Measurements from ENCODE around the gene CSNK1E. TPM values are rescaled to one million over a fixed set of nuclear protein-coding genes. Genes with fewer than 3 reads are reported as not detected.

The CSNK1E gene
- total and polyA plus RNA-seq, 2 experiments from 2014 or later: 46.9 to 130 TPM

- 54 to 67% methylated on average over 5 of the region's 5 CpGs for WGBS, 2 experiments (ENCODE audit: low coverage in 1 of 2, low lambda C conversion rate in 2 of 2, missing lambda C conversion rate in 2 of 2)
- H3K79me2 ChIP-seq (ENCODE audit: insufficient read depth): peaks cover 84% of the 10 kb centered on the region
- in situ Hi-C loops (cut with MboI): no loop called here
Observed at GRCh38 chr22:38246692-38247091, 70.5 kb downstream of the CSNK1E start.

GRCh38 chr22:38246046-38246658 is 71.1 kb downstream of the CSNK1E start:
- peaks cover 78% of the 10 kb centered on the region for H3K79me2 ChIP-seq (ENCODE audit: insufficient read depth)
- H2AFZ ChIP-seq: no peak overlapping the region
- in situ Hi-C loops (cut with MboI): no loop called here
- no peak overlapping the region for H3K9ac ChIP-seq
- H3F3A ChIP-seq (ENCODE audit: insufficient read depth): peaks cover 2% of the 10 kb centered on the region
- H3K27me3 ChIP-seq (replicated peaks; ENCODE audit: insufficient read depth): no peaks in the 10 kb centered on the region
- peaks cover 11% of the 10 kb centered on the region; the same call in 1 of the 2 replicates for H3K36me3 ChIP-seq (ENCODE audit: low read depth)
- no peak for DNase-seq
- no peak overlapping the region for H3K27ac ChIP-seq
- H4K20me1 ChIP-seq (ENCODE audit: insufficient read depth): 0 out of 2 replicates have a peak, but pooled peaks cover 3% of the 10 kb centered on the region
- no peak overlapping the region for H3K4me2 ChIP-seq (ENCODE audit: unreplicated experiment)
- H3K9me2 ChIP-seq (ENCODE audit: insufficient read depth): no peaks in the 10 kb centered on the region
- H3K4me1 ChIP-seq (ENCODE audit: insufficient read depth): peaks cover 4% of the 10 kb centered on the region
- no peak for TF ChIP-seq EZH2phosphoT487 (IDR thresholded peaks at IDR 0.05; ENCODE audit: insufficient read depth, low read depth)
- no peak for TF ChIP-seq EZH2 (IDR thresholded peaks at IDR 0.05; ENCODE audit: insufficient read depth, poor library complexity, severe bottlenecking)
- 82 to 84% methylated on average over 18 to 19 of the region's 19 CpGs for WGBS, 2 experiments (ENCODE audit: low coverage in 1 of 2, low lambda C conversion rate in 2 of 2, missing lambda C conversion rate in 2 of 2)
- no peak overlapping the region for H3K4me3 ChIP-seq
- H3K9me3 ChIP-seq (ENCODE audit: low read depth): no peaks in the 10 kb centered on the region

More at GRCh38 chr22:38246692-38247091, 70.5 kb downstream of the CSNK1E start:
- Histone ChIP-seq H3K9me3 (ENCODE audit: low read depth) (no peaks in the 10 kb centered on the region), H3K27ac (no peak overlapping the region), H2AFZ (no peak overlapping the region), H3K4me1 (ENCODE audit: insufficient read depth) (0 out of 2 replicates have a peak, but pooled peaks cover 5% of the 10 kb centered on the region), H3F3A (ENCODE audit: insufficient read depth) (no peaks in the 10 kb centered on the region), H3K9me2 (ENCODE audit: insufficient read depth) (no peaks in the 10 kb centered on the region), H3K9ac (no peak overlapping the region), H3K27me3 (replicated peaks; ENCODE audit: insufficient read depth) (no peaks in the 10 kb centered on the region), H3K4me3 (no peak overlapping the region), H3K36me3 (ENCODE audit: low read depth) (peaks cover 11% of the 10 kb centered on the region; the same call in 1 of the 2 replicates), H3K4me2 (ENCODE audit: unreplicated experiment) (no peak overlapping the region), H4K20me1 (ENCODE audit: insufficient read depth) (0 out of 2 replicates have a peak, but pooled peaks cover 3% of the 10 kb centered on the region)
- TF ChIP-seq EZH2 (IDR thresholded peaks at IDR 0.05; ENCODE audit: insufficient read depth, poor library complexity, severe bottlenecking) (no peak), EZH2phosphoT487 (IDR thresholded peaks at IDR 0.05; ENCODE audit: insufficient read depth, low read depth) (no peak)
- no peak for DNase-seq

- 79 to 82% methylated on average over 4 of the region's 4 CpGs for WGBS, 2 experiments (ENCODE audit: low coverage in 1 of 2, low lambda C conversion rate in 2 of 2, missing lambda C conversion rate in 2 of 2)
- no peak overlapping the region for H3K9ac ChIP-seq
- peaks cover 23% of the 10 kb centered on the region for H3K4me1 ChIP-seq (ENCODE audit: insufficient read depth)
- no peak for TF ChIP-seq EZH2phosphoT487 (IDR thresholded peaks at IDR 0.05; ENCODE audit: insufficient read depth, low read depth)
- no peaks in the 10 kb centered on the region for H3K9me2 ChIP-seq (ENCODE audit: insufficient read depth)
- no peaks in the 10 kb centered on the region for H3K27me3 ChIP-seq (replicated peaks; ENCODE audit: insufficient read depth)
- no peak overlapping the region for H3K4me3 ChIP-seq
- H2AFZ ChIP-seq: no peak overlapping the region
- no peak overlapping the region for H3K27ac ChIP-seq
- H3F3A ChIP-seq (ENCODE audit: insufficient read depth): peaks cover 22% of the 10 kb centered on the region
- H4K20me1 ChIP-seq (ENCODE audit: insufficient read depth): 0 out of 2 replicates have a peak, but pooled peaks cover 3% of the 10 kb centered on the region
- no peak for DNase-seq
- in situ Hi-C loops (cut with MboI): no loop called here
- peaks cover 11% of the 10 kb centered on the region; the same call in 1 of the 2 replicates for H3K36me3 ChIP-seq (ENCODE audit: low read depth)
- H3K79me2 ChIP-seq (ENCODE audit: insufficient read depth): peaks cover 58% of the 10 kb centered on the region
- H3K4me2 ChIP-seq (ENCODE audit: unreplicated experiment): no peak overlapping the region
- no peaks in the 10 kb centered on the region for H3K9me3 ChIP-seq (ENCODE audit: low read depth)
Observed at GRCh38 chr22:38244106-38244505, 73.1 kb downstream of the CSNK1E start.

- Histone ChIP-seq H3K4me3 (no peak overlapping the region), H2AFZ (no peak overlapping the region), H3K9me2 (ENCODE audit: insufficient read depth) (no peaks in the 10 kb centered on the region), H3F3A (ENCODE audit: insufficient read depth) (peaks cover 29% of the 10 kb centered on the region), H3K9ac (no peak overlapping the region), H4K20me1 (ENCODE audit: insufficient read depth) (no peaks in the 10 kb centered on the region), H3K9me3 (ENCODE audit: low read depth) (no peaks in the 10 kb centered on the region), H3K27me3 (replicated peaks; ENCODE audit: insufficient read depth) (no peaks in the 10 kb centered on the region), H3K27ac (no peak overlapping the region), H3K79me2 (ENCODE audit: insufficient read depth) (peaks cover 49% of the 10 kb centered on the region), H3K4me2 (ENCODE audit: unreplicated experiment) (no peak overlapping the region), H3K4me1 (ENCODE audit: insufficient read depth) (peaks cover 30% of the 10 kb centered on the region), H3K36me3 (ENCODE audit: low read depth) (peaks cover 11% of the 10 kb centered on the region; the same call in 1 of the 2 replicates)
- DNase-seq: no peak
- in situ Hi-C loops (cut with MboI): no loop called here
- no peak for TF ChIP-seq EZH2 (IDR thresholded peaks at IDR 0.05; ENCODE audit: insufficient read depth, poor library complexity, severe bottlenecking)
- TF ChIP-seq EZH2phosphoT487 (IDR thresholded peaks at IDR 0.05; ENCODE audit: insufficient read depth, low read depth): no peak
- 71% methylated on average over 19 to 20 of the region's 20 CpGs for WGBS, 2 experiments (ENCODE audit: low coverage in 1 of 2, low lambda C conversion rate in 2 of 2, missing lambda C conversion rate in 2 of 2)
Observed at GRCh38 chr22:38243007-38243765, 74.0 kb downstream of the CSNK1E start.

All from GM23248 (cell line).